Effector CD8-positive, alpha-beta T cell (primary cell): Measurements from ENCODE around the gene SYAP1.
"Not testable (repeated sequence)": the region's sequence is repeated elsewhere in the genome, so short reads cannot be mapped to it uniquely, and the experiment has no call there.

Experiments used
- DNase-seq: peaks from one replicate; lab custom pipeline; 2025; lab: John Stamatoyannopoulos, UW

Gene SYAP1

DNA sequence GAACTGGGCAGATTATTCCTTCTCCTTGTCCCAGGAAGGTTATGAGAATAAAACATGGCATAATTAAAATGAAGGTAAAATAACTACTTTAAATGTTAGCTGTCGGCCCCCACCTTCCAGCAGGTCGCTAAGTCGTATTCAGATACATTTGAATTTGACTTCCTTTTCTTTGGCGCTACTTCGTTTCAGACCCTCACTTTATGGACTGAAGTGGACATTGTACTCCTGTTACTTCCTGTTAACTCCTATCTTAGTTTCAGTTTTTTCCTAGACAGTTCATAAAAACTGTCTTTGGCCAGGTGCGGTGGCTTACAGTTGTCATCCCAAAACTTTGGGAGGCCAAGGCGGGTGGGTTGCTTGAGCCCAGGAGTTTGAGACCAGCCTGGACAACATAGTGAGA is 5.7 kb downstream of the SYAP1 start:
- DNase-seq, result no peak

GRCh38 chrX:16726347-16726988 is 7.1 kb downstream of the SYAP1 start:
- DNase-seq, result not testable (repeated sequence)

- no peak for DNase-seq
Observed at GRCh38 chrX:16727637-16728036, 8.2 kb downstream of the SYAP1 start.

DNA sequence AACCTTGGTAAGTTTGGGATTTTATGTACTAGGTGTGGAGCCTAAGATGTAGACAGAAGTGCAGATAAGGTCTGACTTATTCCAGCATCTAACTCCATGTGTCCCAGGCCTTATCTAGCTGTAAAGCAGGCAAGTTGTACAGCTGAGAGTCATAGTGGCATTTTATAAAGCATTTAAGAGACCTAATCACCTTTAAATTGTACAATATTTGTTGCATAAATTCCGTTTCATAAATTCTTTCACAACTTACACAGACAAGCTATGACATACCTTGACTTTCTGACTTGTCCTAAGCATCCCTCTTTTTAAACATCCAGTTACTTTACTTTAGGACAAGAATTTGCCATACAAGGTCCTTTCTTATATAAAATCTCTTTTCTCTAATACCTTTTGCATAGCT is 11.0 kb downstream of the SYAP1 start:
- DNase-seq, result no peak

- no peak for DNase-seq
Observed at GRCh38 chrX:16733013-16733412, 13.6 kb downstream of the SYAP1 start.

DNA sequence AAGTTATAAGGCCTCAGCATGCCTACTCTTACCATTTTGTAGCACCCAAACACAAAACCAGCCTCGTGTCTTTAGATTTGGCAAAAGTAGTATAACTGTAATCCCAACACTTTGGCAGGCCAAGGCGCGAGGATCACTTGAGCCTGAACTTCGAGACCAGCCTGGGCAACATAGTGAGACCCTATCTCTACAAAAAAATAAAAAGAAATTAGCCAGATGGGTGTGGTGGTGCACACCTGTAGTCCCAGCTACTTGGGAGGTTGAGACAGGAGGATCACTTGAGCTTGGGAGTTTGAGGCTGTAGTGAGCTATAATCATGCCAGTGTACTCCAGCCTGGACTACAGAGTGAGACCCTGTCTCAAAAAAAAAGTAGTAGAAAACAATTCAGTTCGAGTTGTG is 17.6 kb downstream of the SYAP1 start:
- DNase-seq, result no peak

- DNase-seq, result no peak
Observed at GRCh38 chrX:16739574-16739973, 20.2 kb downstream of the SYAP1 start.

GRCh38 chrX:16743604-16744325 is 24.4 kb downstream of the SYAP1 start:
- DNase-seq, result no peak

DNA sequence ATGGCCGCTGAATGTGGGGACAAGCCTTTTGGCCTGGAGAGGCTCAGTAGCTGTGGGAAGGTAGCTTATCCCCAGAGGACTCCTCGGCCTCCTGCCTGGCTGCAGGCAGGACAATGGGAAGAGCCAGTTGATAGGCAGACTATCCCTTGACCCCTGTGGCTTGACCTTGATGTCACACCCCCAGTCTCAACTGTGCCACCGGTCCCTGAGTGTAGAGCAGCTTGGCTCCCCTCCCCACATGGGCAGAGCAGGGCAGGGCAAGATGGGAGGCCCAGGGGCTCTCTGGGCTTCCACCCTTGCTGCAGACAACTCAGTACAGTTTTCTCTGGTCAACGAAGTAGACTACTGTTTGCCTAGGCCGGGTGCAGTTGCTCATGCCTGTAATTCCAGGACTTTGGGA is 25.7 kb downstream of the SYAP1 start:
- DNase-seq, result no peak

GRCh38 chrX:16745659-16746058 is 26.2 kb downstream of the SYAP1 start:
- DNase-seq, result no peak

DNA sequence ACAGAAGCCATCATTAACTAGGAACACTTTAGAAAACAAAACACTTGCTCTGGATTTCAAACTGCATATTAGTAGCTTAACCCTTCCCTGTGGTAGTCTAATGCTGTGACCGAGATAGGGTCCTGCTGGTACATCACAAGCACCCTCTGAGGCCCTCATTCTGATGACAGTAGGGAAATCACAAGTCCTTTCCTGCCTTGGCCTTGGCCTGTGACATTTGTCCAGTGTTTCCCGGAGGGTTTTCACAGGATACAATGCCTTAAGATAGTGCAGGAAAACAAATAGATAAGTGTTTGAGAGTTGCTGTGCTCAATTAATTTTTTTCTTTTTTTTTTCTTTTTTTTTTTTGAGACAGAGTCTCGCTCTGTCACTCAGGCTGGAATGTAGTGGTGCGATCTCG is 29.0 kb downstream of the SYAP1 start:
- no peak for DNase-seq

GRCh38 chrX:16750136-16750535 is 30.7 kb downstream of the SYAP1 start:
- no peak for DNase-seq

GRCh38 chrX:16754019-16754418 is 34.6 kb downstream of the SYAP1 start:
- DNase-seq, result no peak

DNA sequence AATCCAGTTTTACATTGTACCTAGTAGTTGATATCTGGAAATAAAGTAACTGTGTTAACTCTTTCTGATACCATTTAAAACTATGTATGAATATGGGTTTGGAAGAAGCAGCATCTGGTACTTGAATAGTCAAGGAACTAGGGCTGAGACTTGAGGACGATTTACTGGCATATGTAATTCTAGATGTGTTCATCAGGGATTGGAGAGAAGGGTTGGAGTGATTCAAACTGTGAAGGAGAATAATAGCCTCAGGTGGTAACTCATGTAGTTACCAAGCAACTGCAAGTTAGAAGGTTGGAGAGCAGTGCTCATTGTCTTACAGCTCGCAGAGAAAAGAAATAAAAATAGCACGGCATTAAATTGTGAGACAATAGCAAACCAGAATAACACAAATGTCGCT is 37.3 kb downstream of the SYAP1 start:
- no peak for DNase-seq

DNA sequence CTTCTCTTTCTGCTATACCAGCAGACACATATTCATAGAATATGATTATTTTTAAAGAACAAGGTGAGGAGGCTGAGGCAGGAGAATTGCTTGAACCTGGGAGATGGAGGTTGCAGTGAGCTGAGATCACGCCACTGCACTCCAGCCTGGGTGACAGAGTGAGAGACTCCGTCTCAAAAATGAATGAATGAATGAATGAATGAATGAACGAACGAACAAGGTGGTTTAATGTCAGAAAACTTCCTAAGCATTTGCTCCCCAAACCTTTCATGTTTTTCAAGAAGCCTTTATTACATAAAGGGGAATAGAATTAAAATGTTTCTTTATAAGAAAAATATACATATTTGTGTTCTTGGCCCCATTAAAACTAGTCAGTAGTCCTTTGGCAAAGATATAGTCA is 42.1 kb downstream of the SYAP1 start:
- not testable (repeated sequence) for DNase-seq

GRCh38 chrX:16762579-16762978 is 43.2 kb downstream of the SYAP1 start:
- no peak for DNase-seq

DNA sequence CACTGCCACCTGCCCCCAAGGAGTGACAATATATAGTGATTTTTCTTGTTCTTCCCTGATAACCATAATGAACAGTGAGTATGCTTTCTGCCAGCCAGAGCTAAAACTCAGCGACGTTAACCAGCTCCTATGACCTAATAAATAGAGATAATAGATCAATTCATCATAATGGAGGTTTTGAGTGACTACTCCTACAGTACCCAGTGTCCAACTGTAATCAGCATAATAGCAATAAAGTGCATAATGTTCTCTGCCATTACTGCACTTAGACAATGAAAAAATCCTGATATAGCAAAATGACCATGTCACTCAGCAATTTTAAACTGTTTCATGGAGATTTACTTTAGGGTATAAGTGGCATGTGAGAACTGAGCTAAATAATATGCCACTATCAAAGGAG is 46.2 kb downstream of the SYAP1 start:
- no peak for DNase-seq

DNA sequence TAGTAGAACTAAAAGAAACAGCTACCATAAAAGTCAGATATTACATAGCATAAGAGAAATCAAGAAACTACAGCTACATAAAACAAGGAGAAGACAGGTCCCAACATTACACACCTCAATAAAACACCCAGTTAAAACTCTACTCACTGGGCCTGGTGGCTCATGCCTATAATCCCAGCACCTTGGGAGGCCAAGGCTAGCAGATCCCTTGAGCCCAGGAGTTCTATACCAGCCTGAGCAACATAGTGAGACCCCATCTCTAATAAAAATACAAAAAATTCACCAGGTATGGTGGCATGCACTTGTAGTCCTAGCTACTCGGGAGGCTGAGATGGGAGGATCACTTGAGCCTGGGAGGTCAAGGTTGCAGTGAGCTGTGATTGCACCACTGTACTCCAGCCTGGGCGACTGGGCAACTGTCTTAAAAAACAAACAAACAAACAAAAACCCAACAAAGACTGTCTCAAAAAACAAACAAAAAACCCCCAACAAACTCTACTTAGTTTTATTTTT is 51.6 kb downstream of the SYAP1 start:
- no peak for DNase-seq

DNA sequence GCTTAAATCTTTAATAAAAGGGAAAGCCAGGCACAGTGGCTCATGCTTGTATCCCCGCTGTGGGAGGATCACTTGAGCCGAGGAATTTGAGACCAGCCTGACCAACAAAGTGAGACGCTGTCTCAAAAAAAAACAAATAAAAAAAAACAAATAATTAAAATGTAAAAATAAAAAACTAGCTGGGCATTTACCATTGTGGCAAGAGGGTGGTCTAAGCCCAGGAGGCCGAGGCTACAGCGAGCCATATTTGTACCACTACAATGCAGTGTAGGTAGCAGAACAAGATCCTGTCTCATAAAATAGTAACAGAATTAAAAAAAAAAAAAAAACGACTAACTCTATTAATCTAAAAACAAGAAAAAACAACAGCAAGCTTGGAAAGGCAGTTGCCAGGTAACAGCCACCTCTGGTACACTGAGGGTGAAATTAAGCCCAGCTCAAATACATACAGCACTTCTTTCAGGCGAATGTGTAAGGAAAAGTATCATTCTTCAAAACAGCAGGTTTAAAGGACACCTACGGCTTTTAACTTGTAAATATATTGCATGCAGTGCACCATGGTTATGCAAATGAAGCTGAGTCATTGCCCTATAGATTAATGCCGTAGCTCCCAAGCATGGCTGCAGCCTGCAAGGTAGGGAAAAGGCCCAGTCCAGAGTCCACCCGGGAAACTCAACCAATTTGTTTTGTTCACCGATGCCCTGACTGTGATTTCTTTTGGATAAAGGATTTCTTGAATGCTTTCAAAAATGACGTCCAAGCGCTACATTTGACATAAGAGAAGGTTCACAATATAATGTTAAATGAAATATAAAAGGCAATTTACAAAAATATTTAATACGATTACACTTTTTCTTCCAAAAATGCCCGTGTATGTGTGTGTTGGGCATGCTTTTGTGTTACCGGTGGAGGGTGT is 52.3 kb downstream of the SYAP1 start:
- no peak for DNase-seq

DNA sequence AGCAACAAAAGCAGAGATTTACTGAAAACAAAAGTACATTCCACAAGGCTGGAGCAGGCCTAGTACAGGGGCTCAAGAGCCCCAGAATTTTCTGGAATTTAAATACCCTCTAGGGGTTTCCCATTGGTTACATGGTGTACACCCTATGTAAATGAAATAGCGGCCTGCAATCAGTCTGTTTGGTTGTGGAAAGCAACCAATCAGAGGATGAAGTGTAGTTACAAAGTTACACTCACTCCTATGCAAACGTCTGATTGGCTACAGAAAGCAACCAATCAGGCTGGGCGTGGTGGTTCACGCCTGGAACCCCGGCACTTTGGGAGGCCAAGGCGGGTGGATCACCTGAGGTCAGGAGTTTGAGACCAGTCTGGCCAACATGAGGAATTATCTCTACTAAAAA is 53.0 kb downstream of the SYAP1 start:
- no peak for DNase-seq

- DNase-seq, result no peak
Observed at GRCh38 chrX:16774746-16775145, 55.3 kb downstream of the SYAP1 start.

DNA sequence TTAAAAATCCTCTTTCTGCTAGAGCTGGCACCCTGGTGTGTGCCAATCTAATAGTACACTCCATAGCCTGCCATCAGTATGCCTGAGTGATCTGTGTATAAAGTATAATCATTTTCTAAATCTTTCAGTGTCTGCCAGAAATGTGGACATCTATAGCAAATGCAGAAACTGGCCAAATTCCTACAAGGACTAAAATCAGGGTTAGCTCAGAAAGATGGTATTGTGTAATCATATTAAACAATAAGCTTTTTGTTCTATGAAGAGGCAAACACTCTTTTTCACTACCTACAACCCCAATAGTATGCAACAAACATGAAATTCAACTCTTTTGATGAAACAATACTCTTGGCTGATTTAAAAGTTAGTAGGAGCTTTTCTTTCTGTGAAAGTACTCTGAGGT is 59.1 kb downstream of the SYAP1 start:
- DNase-seq, result no peak

DNA sequence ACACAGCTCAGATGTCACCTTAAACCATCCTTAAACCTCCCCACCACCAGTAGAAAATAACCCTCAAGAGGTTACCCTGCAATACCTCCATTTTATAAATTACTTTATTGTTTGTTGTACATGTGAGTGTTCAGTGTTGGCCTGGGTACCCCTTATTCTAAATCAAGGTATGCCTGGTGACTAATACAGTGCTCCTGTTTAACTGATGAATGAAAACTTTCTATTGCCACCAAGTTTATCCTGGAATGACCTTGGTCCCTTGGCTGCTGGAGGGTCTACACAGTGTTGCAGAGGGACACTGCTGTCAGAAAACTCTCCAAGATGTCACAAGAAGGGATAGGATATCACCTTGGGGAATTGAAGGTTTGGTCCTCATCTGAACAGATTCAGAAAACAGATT is 59.6 kb downstream of the SYAP1 start:
- DNase-seq, result no peak
